Esophagus mucosa (tissue), 1 donor: ENCODE results near the gene HSF4. TPM values are rescaled to one million over a fixed set of nuclear protein-coding genes. Genes with fewer than 3 reads are reported as not detected.

Source experiments
- ATAC-seq: fragments of 200-7000 bp; cut with Tn5 transposase; one replicate; pipeline ENCODE4 v1.9.1; 2020
- total RNA-seq: library from RNA; stranded (reverse); gene quantifications from one replicate; pipeline ENCODE4 v1.2.4, GENCODE V29; 2023
- donor health status: DM: yes; HTN: yes; CAD: no.

Gene HSF4
- total RNA-seq, 1 donor from 2014 or later, result 10.9 TPM

DNA sequence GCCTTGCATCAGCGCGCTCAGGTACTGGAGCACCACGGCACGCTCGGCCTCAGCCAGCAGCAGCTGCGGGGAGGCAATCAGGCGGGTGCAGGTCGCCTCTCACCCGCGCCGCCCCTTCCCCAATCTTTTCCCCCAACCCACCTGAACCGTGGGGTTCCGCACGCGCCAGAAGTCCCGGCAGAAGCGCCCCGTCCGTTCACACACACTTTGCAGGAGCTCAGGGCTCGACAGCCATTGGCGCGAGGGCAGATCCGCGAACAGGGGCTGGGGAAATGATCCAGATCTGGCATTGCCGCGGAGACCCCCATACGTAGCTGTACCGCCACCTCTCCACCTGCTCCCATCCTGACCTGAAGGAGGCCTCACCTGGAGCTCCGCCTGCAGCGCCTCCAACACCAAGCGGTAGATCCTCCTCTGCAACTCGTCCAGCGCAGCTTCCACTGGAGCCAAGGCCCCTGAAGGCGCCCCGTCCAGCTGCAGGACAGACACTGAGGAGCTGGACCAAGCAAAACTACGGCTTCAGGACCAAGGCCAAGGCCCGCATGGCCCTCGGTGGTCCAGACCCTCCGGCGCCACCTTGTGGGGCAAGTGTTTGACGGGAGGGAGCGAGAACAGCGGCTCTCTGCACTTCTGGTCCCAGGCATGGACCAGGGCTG is 20.6 kb downstream of the HSF4 start:
- peak; percentile 36 for ATAC-seq

DNA sequence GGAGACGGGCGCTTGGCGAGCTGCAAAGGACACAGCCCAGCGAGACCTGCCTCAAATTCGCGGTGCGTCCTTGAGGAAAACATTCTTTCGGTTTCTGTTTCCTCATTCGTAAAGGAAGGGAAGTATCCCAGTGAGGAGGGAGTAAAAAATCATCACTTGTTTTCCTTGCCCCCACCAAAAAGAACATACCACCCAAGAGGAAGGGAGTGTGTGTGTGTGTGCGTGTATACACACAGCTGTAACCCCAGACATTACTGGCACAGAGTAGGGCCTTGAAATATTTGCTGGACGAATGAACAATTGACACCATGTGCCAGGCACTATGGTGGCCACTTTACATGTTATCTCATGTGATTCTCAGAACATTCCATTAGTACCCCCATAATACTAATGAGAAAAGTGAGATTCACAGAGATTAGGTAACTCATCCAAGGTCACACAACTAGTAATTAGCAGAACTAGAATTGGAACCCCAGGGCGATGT is 21.1 kb downstream of the HSF4 start:
- no peak for ATAC-seq

DNA sequence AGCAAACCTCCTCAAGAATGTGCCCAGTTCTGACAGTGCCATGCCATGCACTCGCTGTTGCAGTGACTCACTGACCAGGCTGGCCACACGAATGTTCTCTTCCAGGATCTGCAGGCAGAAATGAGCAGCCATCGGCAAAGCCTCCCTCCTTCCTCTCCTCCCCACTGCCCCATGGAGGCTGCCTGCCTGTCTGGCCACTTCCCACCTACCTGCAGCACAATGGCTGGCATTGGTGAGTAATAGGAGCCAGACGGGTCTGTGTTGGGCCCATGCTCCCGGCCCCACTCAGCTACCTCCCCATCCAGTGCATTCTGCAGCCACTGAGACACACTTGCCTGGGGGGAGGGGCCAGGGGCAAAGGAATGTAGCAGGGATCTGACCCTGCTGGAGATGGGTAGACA is 22.0 kb downstream of the HSF4 start:
- ATAC-seq, result no peak

GRCh38 chr16:67187175-67187890 is 22.8 kb downstream of the HSF4 start:
- no peak for ATAC-seq

GRCh38 chr16:67188323-67188722 is 23.8 kb downstream of the HSF4 start:
- no peak for ATAC-seq

- no peak for ATAC-seq
Measured at GRCh38 chr16:67188798-67189197, 24.3 kb downstream of the HSF4 start.

- ATAC-seq, result no peak
Measured at GRCh38 chr16:67190041-67190440, 25.5 kb downstream of the HSF4 start, which contains the start of gene EXOC3L1. Gene EXOC3L1, minus strand, starts transcription at chr16:67190136. Its CDS starts 460 bp downstream, at chr16:67189676.

DNA sequence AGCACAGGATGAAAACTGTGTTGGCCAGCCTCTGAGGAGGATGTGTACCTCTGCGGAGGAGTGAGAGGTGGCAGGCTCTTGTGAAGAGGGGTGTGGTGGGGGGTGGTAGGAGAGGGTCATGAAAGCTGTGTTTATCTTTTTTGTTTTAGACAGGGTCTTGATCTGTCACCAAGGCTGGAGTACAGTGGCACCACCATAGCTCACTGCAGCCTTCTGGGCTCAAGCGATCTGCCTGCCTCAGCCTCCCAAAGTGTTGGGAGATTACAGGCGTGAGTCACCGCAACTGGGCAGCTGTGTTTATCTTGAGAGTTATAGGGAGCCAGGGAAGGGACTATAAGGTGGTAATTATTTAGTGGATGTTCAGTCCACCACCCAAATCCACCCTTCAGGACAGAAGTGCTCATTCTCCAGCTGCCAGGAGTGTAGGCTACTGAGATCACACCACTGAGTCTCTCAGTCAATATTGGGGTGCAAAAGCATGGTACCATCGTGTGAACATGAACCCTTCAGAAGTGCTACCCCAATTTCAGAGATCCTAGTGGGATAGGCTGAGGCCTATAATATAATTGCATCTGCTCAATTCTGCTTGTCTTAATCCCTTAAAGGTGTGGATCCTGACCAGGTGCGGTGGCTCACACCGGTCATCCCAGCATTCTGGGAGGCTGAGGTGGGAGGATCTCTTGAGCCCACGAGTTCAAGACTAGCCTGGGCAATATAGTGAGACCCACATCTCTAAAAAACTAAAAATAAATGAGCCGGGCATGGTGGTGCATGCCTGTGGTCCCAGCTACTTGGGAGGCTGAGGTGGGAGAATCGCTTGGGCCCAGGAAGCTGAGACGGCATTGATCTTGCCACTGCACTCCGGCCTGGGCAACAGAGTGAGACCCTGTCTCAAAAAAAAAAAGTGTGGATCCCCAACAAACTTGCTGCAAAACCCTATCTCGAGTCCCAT is 26.2 kb downstream of the HSF4 start:
- no peak for ATAC-seq

DNA sequence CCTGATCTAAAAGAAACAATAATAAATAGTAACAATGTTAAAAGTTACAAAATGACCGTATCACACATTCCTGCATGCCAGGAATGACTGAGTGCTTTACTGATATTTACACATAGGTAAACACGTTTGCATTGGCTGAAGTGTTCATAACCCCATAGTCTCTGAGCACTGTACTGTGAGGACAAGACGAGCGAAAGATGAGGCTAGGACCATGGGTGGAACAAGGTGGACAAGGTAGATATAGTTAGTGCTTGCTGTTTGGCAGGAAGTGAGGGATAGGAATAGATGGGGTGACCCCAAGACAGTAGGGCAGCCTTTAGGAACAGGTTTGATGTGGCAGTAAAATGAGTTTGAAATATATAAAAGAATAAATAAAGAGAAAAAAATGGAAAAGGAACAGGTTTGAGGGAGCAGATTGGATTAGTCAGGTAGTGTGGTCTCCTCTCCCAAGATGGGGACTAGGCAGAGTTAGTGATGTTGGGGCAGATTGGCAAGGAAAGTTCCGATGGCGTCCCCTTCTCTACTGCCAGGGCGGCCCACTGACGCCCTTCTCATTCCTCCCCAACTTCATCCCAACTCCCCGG is 27.0 kb downstream of the HSF4 start:
- ATAC-seq, result no peak

- ATAC-seq, result peak; percentile 91
Measured at GRCh38 chr16:67191995-67192681, 27.6 kb downstream of the HSF4 start, which contains the start of gene E2F4. Gene E2F4, plus strand, starts transcription at chr16:67192155. Its CDS starts 73 bp downstream, at chr16:67192228.

- peak; percentile 2 for ATAC-seq
Measured at GRCh38 chr16:67192781-67193361, 28.3 kb downstream of the HSF4 start.

DNA sequence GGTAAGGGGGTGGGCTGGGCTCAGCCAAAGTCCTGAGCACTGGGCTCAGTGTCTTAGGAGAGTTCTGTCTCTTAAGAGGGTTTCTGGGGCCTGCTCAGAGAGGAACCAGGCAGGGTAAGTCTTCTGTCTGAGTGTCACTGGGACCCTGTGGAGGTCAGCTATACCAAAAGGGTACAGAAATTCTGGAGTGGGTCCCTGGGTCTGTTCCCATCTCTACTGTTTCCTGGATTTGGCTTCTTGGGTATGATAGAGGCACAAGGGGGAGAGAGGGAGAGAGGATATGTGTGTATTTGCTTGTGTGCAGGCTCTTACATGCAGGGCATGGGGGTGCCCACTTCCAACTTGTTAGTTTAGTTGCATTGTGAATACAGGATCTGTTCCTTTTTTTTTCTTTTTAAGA is 29.0 kb downstream of the HSF4 start:
- no peak for ATAC-seq

DNA sequence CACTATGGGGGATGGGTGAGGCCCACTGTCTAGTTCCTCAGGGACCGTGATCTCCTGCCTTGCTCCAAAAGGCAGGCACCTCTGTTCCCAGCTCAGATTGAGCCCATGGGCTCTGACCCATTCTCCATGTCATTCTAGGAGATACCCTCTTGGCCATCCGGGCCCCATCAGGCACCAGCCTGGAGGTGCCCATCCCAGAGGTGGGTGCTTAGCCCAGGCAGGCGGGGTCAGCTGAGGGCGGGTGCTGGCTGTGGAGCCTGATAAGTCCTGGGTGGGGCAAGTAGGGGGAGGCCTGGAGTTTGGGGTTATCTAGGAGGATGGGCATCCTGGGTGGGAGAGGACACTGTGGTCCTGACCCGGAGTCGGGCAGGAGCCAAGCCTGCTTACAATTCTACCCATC is 29.7 kb downstream of the HSF4 start:
- no peak for ATAC-seq

GRCh38 chr16:67195676-67196075 is 31.1 kb downstream of the HSF4 start:
- ATAC-seq, result no peak

- no peak for ATAC-seq
Measured at GRCh38 chr16:67196881-67197280, 32.3 kb downstream of the HSF4 start.

GRCh38 chr16:67197704-67198103 is 33.2 kb downstream of the HSF4 start:
- no peak for ATAC-seq

DNA sequence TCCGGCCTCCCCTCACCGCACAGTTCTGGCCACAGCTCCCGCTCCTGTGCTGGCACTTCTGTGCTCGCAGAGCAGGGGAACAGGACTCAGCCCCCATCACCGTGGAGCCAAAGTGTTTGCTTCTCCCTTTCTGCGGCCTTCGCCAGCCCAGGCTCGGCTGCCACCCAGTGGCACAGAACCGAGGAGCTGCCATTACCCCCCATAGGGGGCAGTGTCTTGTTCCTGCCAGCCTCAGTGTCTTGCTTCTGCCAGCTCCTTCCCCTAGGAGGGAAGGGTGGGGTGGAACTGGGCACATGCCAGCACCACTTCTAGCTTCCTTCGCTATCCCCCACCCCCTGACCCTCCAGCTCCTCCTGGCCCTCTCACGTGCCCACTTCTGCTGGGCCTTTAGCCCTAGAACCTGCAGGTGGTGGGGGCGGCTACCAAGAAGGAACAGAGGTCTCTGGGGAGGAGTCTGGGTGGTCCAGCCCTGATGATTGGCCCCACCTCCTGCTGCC is 33.7 kb downstream of the HSF4 start:
- peak; percentile 63 for ATAC-seq

GRCh38 chr16:67199011-67199807 is 34.7 kb downstream of the HSF4 start, which contains the start of gene ELMO3:
Gene ELMO3, plus strand, starts transcription at chr16:67199131. Its CDS starts 196 bp downstream, at chr16:67199327.
- peak; percentile 85 for ATAC-seq

DNA sequence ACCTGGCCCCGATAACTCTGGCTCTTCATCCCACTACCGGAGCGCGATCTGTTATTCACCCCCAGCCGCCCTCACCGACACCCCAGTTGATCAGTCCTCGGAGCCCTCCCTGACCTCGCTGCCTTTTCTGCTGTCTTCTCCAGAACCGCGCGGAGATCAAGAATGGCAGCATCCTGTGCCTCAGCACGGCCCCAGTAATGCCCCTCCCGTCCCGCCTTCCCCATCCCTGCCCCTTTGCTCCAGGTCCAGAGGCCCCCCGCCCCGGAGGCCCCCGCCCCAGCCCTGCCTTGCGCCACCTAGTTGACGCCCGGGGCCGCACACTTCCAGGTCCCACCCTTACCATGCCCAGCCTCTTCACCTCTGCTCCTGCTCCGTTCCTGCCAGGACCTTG is 35.3 kb downstream of the HSF4 start:
- ATAC-seq, result no peak

DNA sequence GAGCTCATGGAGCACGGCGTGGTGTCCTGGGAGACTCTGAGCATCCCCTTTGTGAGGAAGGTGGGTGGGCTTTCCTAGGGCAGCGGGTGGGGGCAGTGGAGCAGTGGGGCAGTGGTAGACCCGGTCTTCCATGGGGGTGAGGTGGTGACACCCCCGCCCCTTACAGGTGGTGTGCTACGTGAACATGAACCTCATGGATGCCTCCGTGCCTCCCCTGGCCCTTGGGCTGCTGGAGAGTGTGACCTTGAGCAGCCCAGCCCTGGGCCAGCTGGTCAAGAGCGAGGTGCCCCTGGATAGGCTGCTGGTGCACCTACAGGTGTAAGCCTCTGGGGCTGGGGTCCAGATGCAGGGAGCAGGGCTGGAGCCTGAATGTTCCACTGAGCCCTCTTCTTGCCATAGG is 35.9 kb downstream of the HSF4 start:
- no peak for ATAC-seq
